Measurements from ENCODE around the gene ENO4.

DNA sequence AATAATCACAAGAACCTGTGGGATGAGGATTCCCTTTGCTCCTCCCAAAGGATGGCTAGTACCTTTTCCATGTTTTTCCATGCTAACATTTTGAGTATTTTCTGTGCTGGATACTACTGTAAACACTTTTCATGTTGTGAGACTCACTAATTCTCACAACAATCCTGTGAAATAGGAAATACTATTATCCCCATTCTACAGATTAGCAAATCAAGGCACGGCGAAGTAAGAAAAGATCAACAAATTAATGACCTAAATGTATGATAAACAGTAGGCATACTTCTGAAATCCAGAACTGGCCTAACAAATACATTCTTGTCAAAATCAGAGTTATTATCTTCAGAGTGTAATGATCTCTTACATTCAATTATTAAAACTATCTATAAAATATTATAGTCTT is 69.3 kb downstream of the ENO4 start:
- TF ChIP-seq CHD2 (IDR thresholded peaks at IDR 0.05; ENCODE audit: low read depth, low read length) (no peak), POLR2A (conservative IDR thresholded peaks at IDR 0.05) (no peak), MTA1 (IDR thresholded peaks at IDR 0.05; ENCODE audit: borderline replicate concordance) (no peak), RCOR1 (IDR thresholded peaks at IDR 0.05; ENCODE audit: borderline replicate concordance in 1 of 2, low read depth in 2 of 2, low read length in 2 of 2) (no peak), KDM1A (IDR thresholded peaks at IDR 0.05) (no peak), DACH1 (IDR thresholded peaks at IDR 0.05; ENCODE audit: partially characterized antibody) (no peak), MAFK (IDR thresholded peaks at IDR 0.05; ENCODE audit: low read length) (no peak), SMARCE1 (IDR thresholded peaks at IDR 0.05) (no peak), OTX1 (CRISPR knock-in tag; IDR thresholded peaks at IDR 0.05) (no peak)
- TF ChIP-seq, protein P1, sequence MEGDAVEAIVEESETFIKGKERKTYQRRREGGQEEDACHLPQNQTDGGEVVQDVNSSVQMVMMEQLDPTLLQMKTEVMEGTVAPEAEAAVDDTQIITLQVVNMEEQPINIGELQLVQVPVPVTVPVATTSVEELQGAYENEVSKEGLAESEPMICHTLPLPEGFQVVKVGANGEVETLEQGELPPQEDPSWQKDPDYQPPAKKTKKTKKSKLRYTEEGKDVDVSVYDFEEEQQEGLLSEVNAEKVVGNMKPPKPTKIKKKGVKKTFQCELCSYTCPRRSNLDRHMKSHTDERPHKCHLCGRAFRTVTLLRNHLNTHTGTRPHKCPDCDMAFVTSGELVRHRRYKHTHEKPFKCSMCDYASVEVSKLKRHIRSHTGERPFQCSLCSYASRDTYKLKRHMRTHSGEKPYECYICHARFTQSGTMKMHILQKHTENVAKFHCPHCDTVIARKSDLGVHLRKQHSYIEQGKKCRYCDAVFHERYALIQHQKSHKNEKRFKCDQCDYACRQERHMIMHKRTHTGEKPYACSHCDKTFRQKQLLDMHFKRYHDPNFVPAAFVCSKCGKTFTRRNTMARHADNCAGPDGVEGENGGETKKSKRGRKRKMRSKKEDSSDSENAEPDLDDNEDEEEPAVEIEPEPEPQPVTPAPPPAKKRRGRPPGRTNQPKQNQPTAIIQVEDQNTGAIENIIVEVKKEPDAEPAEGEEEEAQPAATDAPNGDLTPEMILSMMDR (IDR thresholded peaks at IDR 0.05 in 2 of 3, conservative IDR thresholded peaks at IDR 0.05 in 1 of 3; ENCODE audit: insufficient read depth in 2 of 3, low read depth in 1 of 3, low read length in 3 of 3) = no peak
